NCI-H460 (cell line): ENCODE measurements around the gene SLX9. TPM values are rescaled to one million over a fixed set of nuclear protein-coding genes. Genes with fewer than 3 reads are reported as not detected.

Experiments
- DNase-seq: peaks from one replicate; pipeline ENCODE4 v3.0.0-alpha.2; 2016; ENCODE audit warnings: low read depth; ENCODE audit errors: extremely low read depth
- total RNA-seq: library from RNA; depleted of rRNA; stranded (reverse); fragments of >200 nt; shearing (Covaris generic); gene quantifications from 2 replicates; pipeline ENCODE4 v1.2.3, GENCODE V29; 2014; rRNA removed

The SLX9 gene
- total RNA-seq, 1 experiment from 2014 or later: 37.3 TPM

GRCh38 chr21:45026066-45026745 is 86.4 kb downstream of the SLX9 start:
- DNase-seq: no peak

Other genes with a start within 250 kb of the SLX9 start
- not detected in 2 replicates for gene KRTAP10-12, start 242.9 kb upstream of the SLX9 start, total RNA-seq
- gene TSPEAR, start 228.5 kb upstream of the SLX9 start, total RNA-seq: 0.02 TPM in 1 of 2 replicates, not detected in the other
- gene UBE2G2, start 138.2 kb upstream of the SLX9 start, total RNA-seq: 66.5 and 76.3 TPM in 2 replicates
- 50.5 and 52.1 TPM in 2 replicates for gene SUMO3, start 122.0 kb upstream of the SLX9 start, total RNA-seq
- gene PTTG1IP, start 66.3 kb upstream of the SLX9 start, total RNA-seq: 139 and 145 TPM in 2 replicates
- 0.84 and 0.92 TPM in 2 replicates for gene ITGB2, start 19.1 kb upstream of the SLX9 start, total RNA-seq
- gene ADARB1, start 134.6 kb downstream of the SLX9 start, total RNA-seq: 33.6 and 36.6 TPM in 2 replicates